ENCODE data around the gene CTCFL. TPM values are rescaled to one million over a fixed set of nuclear protein-coding genes. Genes with fewer than 3 reads are reported as not detected.
"Not testable (repeated sequence)": the region's sequence is repeated elsewhere in the genome, so short reads cannot be mapped to it uniquely, and the experiment has no call there.

CTCFL gene
- total RNA-seq, 1 donor from 2014 or later, result not detected

GRCh38 chr20:57514273-57514751 is 10.6 kb downstream of the CTCFL start:
- FAIRE-seq, result peak; percentile 45
- peak; percentile 57 to 77 for DNase-seq (ENCODE audit: low spot score in 2 of 2)

- DNase-seq (ENCODE audit: low spot score in 2 of 2) (no peak), FAIRE-seq (no peak)
Observed at GRCh38 chr20:57513199-57513598, 11.7 kb downstream of the CTCFL start.

GRCh38 chr20:57512432-57512831 is 12.5 kb downstream of the CTCFL start:
- DNase-seq (ENCODE audit: low spot score in 2 of 2), result no peak
- FAIRE-seq, result no peak

- FAIRE-seq; DNase-seq (ENCODE audit: low spot score in 2 of 2): not testable (repeated sequence)
Observed at GRCh38 chr20:57511709-57512108, 13.2 kb downstream of the CTCFL start.

- DNase-seq (ENCODE audit: low spot score in 2 of 2) (no peak), FAIRE-seq (no peak)
Observed at GRCh38 chr20:57509665-57510237, 15.2 kb downstream of the CTCFL start.

GRCh38 chr20:57508831-57509230 is 16.1 kb downstream of the CTCFL start:
- DNase-seq (ENCODE audit: low spot score in 2 of 2), result no peak
- no peak for FAIRE-seq

GRCh38 chr20:57508381-57508780 is 16.6 kb downstream of the CTCFL start:
- FAIRE-seq (no peak), DNase-seq (ENCODE audit: low spot score in 2 of 2) (no peak)

- no peak for DNase-seq (ENCODE audit: low spot score in 2 of 2)
- FAIRE-seq, result no peak
Observed at GRCh38 chr20:57507477-57507876, 17.5 kb downstream of the CTCFL start.

- FAIRE-seq, result no peak
Observed at GRCh38 chr20:57505979-57506378, 19.0 kb downstream of the CTCFL start.

GRCh38 chr20:57504411-57504810 is 20.5 kb downstream of the CTCFL start:
- DNase-seq (ENCODE audit: low spot score in 2 of 2) (no peak), FAIRE-seq (no peak)

More at GRCh38 chr20:57505979-57506378, 19.0 kb downstream of the CTCFL start:
- DNase-seq (ENCODE audit: low spot score in 2 of 2), result no peak

- FAIRE-seq, result no peak
Observed at GRCh38 chr20:57503035-57503658, 21.8 kb downstream of the CTCFL start.

GRCh38 chr20:57502336-57502700 is 22.6 kb downstream of the CTCFL start:
- no peak for FAIRE-seq
- no peak for DNase-seq (ENCODE audit: low spot score in 2 of 2)

More at GRCh38 chr20:57503035-57503658, 21.8 kb downstream of the CTCFL start:
- no peak for DNase-seq (ENCODE audit: low spot score in 2 of 2)

- DNase-seq (ENCODE audit: low spot score in 2 of 2) (no peak), FAIRE-seq (no peak)
Observed at GRCh38 chr20:57501461-57502335, 23.2 kb downstream of the CTCFL start.

- FAIRE-seq (no peak), DNase-seq (ENCODE audit: low spot score in 2 of 2) (no peak)
Observed at GRCh38 chr20:57500962-57501361, 24.0 kb downstream of the CTCFL start.

- DNase-seq (ENCODE audit: low spot score in 2 of 2), result no peak
- no peak for FAIRE-seq
Observed at GRCh38 chr20:57500235-57500634, 24.7 kb downstream of the CTCFL start.

- FAIRE-seq (no peak), DNase-seq (ENCODE audit: low spot score in 2 of 2) (no peak)
Observed at GRCh38 chr20:57499676-57500075, 25.3 kb downstream of the CTCFL start.

GRCh38 chr20:57498425-57499400 is 26.2 kb downstream of the CTCFL start:
- no peak for DNase-seq (ENCODE audit: low spot score in 2 of 2)
- no peak for FAIRE-seq

GRCh38 chr20:57496592-57496991 is 28.3 kb downstream of the CTCFL start:
- no peak for FAIRE-seq
- no peak for DNase-seq (ENCODE audit: low spot score in 2 of 2)

GRCh38 chr20:57495978-57496377 is 29.0 kb downstream of the CTCFL start:
- DNase-seq (ENCODE audit: low spot score in 2 of 2) (no peak), FAIRE-seq (no peak)

- no peak for DNase-seq (ENCODE audit: low spot score in 2 of 2)
- no peak for FAIRE-seq
Observed at GRCh38 chr20:57493091-57493615, 31.8 kb downstream of the CTCFL start.

Measured in frontal cortex (tissue), 4 donors.